Measurements from ENCODE around the gene CD93. TPM values are rescaled to one million over a fixed set of nuclear protein-coding genes. Genes with fewer than 3 reads are reported as not detected.

The CD93 gene
- total RNA-seq, 1 donor from 2014 or later = 20.8 TPM

DNA sequence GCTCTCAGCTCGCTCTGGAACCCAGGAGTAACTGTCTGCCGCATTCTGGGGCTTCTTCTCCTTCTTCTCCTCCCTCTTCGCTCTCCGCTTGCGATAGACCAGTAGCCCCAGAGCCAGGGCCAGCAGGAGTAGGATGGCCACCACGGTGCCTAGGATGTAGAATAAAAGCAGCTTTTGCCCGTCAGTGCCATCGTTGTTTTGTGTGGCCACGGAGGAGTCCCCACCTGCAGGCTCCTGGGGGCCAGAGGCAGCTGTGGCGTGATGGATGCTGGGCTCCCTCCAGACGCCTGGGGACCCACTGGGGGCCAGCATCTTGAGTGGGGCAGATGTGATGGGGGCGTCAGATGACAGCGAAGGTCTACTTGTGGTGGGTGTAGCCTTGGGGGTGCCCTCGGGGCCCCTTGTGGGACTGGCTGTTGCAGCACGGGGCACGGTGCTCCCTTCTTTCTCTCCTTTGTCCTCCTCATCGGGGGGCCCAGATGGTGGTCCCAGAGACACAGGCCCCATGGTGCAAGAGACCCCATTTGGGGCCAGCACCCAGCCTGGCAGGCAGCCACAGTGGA lies 1.8 kb downstream of the CD93 start:
- DNase-seq (ENCODE audit: low read depth in 2 of 2) = no peak

GRCh38 chr20:23083553-23084220 lies 2.4 kb downstream of the CD93 start:
- peak; percentile 44 to 50 for DNase-seq (ENCODE audit: low read depth in 2 of 2)

GRCh38 chr20:23082846-23083552 lies 3.1 kb downstream of the CD93 start:
- DNase-seq (ENCODE audit: low read depth in 2 of 2) = peak; percentile 89 to 97

GRCh38 chr20:23081263-23081819 lies 4.8 kb downstream of the CD93 start:
- DNase-seq (ENCODE audit: low read depth in 2 of 2) = no peak

DNA sequence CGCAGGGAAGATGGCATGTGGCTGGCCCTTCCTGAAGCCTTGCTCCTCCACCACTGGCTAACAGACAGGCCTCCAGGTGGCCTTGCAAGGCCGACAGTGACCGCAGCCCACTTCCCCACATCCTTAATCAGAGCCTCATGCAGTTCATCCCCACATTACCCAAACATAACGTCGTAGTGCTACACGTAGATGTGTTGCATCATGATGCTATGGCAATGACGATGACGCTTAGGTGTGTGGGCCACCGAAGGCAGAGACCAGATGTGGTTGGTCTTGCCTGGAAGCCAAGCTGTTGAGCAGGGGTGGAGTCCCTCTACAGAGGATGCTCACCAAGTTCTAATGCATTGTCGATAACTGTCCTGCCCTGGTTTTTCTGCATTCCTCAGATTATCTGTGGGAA lies 5.6 kb downstream of the CD93 start:
- DNase-seq (ENCODE audit: low read depth in 2 of 2) = no peak

DNA sequence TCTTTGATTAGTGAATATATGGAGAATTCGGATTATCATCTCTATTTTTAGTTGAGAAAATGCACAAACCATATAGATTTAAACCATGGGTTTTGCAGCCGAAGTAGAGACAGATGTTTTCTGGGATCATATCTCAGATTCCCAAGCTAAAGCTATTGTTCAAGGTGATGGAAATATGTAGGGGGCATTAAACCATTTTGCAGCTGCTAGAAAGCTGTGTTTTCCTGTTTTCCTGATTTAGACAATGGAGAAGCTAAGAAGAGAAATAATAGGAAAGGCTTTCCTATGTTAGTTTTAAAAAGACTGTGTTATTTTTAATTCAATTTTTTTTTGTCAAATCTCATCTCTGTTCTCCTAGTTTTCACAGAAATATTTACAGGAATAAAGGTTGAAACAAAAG lies 6.2 kb downstream of the CD93 start:
- DNase-seq (ENCODE audit: low read depth in 2 of 2) = peak in 1 of 2 donors; percentile 50

DNA sequence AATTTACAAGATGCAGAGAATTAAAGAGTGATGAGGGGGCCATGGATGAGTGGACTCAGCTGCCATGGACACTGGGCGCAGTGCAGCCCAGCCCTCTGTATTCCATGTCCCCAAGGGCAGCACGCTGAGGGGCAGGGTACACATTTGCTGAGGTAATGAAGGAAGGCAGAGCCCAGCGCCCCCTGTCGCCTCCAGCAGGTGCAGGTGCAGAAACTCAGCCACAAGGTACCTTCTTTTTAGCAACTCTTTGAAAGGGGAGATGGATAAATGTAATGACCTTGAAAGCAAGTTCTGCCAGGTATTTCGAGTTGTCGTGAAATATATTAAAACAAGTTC lies 7.1 kb downstream of the CD93 start:
- no peak for DNase-seq (ENCODE audit: low read depth in 2 of 2)

DNA sequence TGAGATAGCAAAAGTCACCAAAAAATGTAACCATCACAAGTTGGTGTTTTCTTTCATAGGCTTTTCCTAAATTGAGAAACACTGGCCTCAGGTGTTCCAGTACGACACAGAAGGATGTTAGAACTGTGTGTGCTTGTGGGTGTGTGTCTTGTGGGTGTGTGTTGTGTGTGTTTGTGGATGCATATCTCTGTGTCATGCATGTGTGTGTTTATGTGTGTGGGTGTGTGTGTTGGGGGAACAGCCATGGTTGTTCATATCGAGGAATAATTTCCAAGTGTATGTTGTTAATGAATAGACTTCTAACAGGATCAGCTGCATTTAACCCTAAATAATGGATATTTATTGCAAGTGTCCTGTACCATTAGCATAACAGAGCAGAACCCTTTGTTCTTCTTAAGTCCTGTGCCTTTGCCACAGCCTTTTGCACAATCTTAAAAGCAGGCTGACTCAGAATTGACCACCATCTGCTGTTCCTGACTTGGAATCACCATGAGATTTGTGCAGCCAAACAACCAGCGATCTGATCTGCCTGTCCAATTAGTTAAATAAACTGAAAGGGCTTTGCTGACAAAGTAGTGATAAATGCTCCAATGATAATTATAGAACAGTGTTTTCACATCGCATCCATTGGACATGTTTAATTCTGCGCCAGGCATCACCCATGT lies 7.6 kb downstream of the CD93 start:
- DNase-seq (ENCODE audit: low read depth in 2 of 2) = peak in 1 of 2 donors; percentile 54

- no peak for DNase-seq (ENCODE audit: low read depth in 2 of 2)
These were observed 8.8 kb downstream of the CD93 start for GRCh38 chr20:23077277-23077676.

GRCh38 chr20:23074052-23074451 lies 12.1 kb downstream of the CD93 start:
- no peak for DNase-seq (ENCODE audit: low read depth in 2 of 2)

DNA sequence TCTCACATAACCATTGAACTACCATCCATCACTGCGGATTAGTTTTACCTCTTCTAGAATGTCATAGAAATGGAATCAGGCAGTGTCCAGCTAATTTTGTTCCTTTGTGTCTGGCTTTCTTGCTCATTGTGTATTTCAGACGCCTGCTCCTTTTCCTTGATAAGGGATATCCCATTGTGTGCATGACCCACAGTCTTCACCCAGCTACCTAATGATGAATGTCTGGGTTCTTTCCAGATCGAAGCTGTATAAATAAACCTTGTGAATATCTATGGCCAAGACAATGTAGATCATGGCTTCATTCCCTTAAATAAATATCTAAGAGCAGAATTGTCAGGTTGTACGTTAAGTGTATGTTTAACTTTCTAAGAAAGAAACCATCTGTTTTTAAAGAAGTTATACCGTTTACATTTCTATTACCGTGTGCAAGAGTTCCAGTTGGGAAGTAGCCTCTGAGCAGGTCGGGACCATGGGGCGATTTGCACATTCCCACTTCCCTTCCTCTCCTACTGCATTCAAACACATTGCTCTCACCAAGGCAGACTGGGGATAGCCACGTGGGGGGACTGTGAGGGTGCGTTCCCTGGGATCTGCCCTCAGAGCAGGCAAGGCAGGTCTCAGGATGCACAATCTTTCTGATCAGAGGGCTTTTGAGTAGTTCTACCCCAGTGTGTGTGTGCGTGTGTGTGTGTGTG lies 13.1 kb downstream of the CD93 start:
- peak in 1 of 2 donors; percentile 83 for DNase-seq (ENCODE audit: low read depth in 2 of 2)

- no peak for DNase-seq (ENCODE audit: low read depth in 2 of 2)
These were observed 14.1 kb downstream of the CD93 start for GRCh38 chr20:23071996-23072395.

DNA sequence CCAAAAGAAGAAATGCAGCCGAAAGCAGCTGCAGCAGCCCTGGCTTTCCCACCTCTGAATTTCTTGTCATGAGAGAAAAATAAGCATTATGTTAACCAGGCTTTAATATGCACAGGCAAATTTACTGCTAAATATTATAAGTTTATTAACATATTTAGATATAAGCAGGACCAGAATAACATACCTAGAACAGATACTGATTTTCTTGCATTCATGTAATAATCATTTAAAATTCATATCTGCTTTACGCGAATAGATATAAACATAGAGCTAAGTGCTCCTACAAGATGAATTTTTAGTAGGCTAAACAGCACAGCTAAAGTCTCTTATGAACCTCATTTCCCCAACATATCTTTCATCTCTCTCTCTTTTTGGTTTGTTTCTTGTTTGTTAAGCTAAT lies 14.7 kb downstream of the CD93 start:
- no peak for DNase-seq (ENCODE audit: low read depth in 2 of 2)

DNA sequence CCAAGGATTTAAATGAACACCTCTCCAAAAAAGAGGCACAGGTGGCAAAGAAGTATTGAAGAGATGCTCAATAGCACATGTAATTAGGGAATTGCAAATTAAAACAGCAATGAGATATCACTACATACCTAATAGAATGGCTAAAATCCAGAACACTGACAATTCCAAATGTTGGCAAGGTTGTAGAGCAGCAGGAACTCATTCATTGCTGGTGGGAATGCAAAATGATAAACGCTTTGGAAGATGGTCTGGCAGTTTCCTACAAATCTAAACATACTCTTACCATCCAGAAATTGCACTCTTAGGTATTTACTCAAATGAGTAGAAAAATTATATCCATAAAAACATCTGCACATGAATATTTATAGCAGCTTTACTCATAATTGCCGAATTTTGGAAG lies 17.0 kb downstream of the CD93 start:
- no peak for DNase-seq (ENCODE audit: low read depth in 2 of 2)

GRCh38 chr20:23068283-23068682 lies 17.8 kb downstream of the CD93 start:
- DNase-seq (ENCODE audit: low read depth in 2 of 2) = no peak

DNA sequence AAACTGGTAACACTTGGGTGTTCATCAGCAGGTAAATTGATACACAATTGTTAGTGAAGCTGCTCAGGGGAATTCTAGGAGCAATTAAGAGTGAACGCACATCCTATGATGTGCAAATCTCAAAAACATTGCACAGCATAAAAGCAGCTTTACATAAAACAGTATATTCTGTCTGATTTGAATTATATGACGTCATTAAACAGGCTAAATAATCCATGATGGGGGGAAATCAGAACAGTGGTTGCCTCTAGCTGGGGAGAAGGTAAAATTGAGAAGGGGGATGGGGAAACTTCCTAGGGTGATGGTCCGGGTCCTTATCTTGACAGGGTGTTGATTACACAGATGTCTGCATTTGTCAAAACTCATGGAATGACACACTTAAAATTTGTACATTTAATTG lies 19.4 kb downstream of the CD93 start:
- DNase-seq (ENCODE audit: low read depth in 2 of 2) = no peak

- DNase-seq (ENCODE audit: low read depth in 2 of 2) = no peak
These were observed 20.6 kb downstream of the CD93 start for GRCh38 chr20:23065266-23066201.

DNA sequence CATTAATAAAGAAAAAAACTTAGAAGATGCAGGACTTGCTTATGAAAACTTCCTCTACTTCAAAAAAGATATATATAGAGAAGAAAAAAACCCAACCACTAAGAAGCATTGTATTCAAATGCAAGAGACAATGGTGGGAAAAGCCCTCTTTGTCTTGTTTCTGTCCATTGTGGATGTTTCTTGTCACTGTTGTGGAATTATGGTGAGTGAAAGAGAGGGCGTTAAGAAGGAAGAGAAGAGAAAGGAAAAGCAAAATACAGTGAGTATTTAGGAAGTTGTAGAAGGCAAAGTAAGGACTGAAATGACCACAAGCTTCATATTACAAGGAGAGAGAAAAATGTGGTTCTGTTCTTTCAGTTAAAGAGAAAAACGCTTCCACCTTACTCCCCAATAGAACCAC lies 22.5 kb downstream of the CD93 start:
- peak in 1 of 2 donors; percentile 28 for DNase-seq (ENCODE audit: low read depth in 2 of 2)

GRCh38 chr20:23063168-23063567 lies 23.0 kb downstream of the CD93 start:
- DNase-seq (ENCODE audit: low read depth in 2 of 2) = no peak

DNA sequence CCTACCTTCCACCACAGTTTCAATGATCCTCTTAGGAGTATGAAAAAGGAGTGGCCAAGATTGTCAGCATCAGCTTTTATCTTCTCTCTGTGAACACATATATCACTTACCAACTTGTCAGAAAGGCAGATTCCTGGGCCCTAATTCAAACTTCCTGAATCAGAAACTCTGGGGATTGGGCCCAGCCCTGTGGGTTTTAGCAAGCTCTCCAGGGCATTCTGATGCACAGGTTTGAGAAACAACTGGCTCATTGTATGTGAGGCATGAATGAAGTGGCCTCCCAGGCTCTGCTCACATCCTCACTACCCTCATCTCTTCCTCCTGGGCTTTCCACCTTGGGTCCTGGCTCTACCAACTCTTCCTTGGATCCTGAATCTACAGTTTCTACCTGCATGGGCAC lies 23.5 kb downstream of the CD93 start:
- DNase-seq (ENCODE audit: low read depth in 2 of 2) = no peak

Measured in lung microvascular endothelial cell (primary cell).